Adrenal gland (tissue), 5 donors: ENCODE results near the gene TUT4.

Experiments used
- POLR2A ChIP-seq, 2 donors: fragments of 450-650 bp; IDR thresholded peaks; one replicate each; pipeline ENCODE4 v1.6.1; 2017; ENCODE audit warnings: antibody characterized with exemption in 2 of 2, mild to moderate bottlenecking in 2 of 2, moderate library complexity in 1 of 2
- TF ChIP-seq, protein P1 (sequence below), 6 experiments: fragments of 450-650 bp in 4 of 6; fragments of 200-600 bp in 2 of 6; sonication (generic) in 1 of 6; IDR thresholded peaks; 1 replicate in 5 of 6; 2 replicates in 1 of 6; pipeline versions ENCODE4 v1.5.1 to v1.8.0; 2016 to 2021; ENCODE audit warnings: antibody characterized with exemption in 6 of 6, mild to moderate bottlenecking in 2 of 6, moderate library complexity in 1 of 6
- donor health status: DM: no; HTN: no; CAD: no.

DNA sequence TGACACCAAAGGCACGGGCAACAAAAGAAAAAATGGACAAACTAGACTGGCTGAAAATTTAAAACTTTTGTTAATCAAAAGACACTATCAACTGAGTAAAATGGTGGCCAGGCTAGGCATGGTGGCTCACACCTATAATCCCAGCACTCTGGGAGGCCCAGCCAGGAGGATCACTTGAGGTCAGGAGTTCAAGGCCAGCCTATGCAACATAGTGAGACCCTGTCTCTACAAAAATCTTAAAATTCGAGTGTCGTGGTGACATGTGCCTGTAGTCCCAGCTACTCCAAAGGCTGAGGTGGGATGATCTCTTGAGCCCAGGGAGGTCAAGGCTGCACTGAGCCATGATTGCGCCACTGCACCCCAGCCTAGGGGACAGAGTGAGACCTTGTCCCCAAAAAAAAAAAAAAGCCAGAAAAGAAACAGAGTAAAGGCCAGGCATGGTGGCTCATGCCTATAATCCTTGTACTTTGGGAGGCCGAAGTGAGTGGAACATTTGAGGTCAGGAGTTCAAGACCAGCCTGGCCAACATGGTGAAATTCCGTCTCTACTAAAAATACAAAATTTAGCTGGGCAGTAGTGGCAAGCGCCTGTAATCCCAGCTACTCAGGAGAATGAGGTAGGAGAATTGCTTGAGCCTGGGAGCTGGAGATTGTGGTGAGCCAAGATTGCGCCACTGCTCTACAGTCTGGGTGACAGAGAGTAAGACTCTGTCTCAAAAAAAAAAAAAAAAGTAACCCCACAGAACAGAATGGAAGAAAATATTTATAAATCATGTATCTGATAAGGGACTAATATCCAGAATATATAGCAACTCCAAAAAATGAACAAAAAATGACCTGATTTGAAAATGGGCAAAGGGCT, 8.0 kb downstream of the TUT4 start:
- TF ChIP-seq, protein P1, sequence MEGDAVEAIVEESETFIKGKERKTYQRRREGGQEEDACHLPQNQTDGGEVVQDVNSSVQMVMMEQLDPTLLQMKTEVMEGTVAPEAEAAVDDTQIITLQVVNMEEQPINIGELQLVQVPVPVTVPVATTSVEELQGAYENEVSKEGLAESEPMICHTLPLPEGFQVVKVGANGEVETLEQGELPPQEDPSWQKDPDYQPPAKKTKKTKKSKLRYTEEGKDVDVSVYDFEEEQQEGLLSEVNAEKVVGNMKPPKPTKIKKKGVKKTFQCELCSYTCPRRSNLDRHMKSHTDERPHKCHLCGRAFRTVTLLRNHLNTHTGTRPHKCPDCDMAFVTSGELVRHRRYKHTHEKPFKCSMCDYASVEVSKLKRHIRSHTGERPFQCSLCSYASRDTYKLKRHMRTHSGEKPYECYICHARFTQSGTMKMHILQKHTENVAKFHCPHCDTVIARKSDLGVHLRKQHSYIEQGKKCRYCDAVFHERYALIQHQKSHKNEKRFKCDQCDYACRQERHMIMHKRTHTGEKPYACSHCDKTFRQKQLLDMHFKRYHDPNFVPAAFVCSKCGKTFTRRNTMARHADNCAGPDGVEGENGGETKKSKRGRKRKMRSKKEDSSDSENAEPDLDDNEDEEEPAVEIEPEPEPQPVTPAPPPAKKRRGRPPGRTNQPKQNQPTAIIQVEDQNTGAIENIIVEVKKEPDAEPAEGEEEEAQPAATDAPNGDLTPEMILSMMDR (IDR thresholded peaks at IDR 0.05): no peak
- TF ChIP-seq POLR2A (IDR thresholded peaks at IDR 0.05): no peak
